ENCODE measurements around the gene UPP2.
A peak's percentile ranks its signal among the peaks of the same experiment; 100 is the strongest.

UPP2 gene

GRCh38 chr2:158095912-158096311 is 5.8 kb upstream of the UPP2 start:
- no peak for DNase-seq (ENCODE audit: low spot score in 2 of 2)
- Mint-ChIP-seq H3K9me3 (no peaks in the 10 kb centered on the region), H3K27ac (no peak overlapping the region), H3K4me1 (no peaks in the 10 kb centered on the region), H3K36me3 (no peaks in the 10 kb centered on the region), H3K4me3 (no peak overlapping the region)
- ATAC-seq = no peak

- H3K9me3 Mint-ChIP-seq = no peaks in the 10 kb centered on the region
- H3K27ac Mint-ChIP-seq = no peak overlapping the region
- no peak overlapping the region for H3K4me3 Mint-ChIP-seq
- no peaks in the 10 kb centered on the region for H3K36me3 Mint-ChIP-seq
- no peaks in the 10 kb centered on the region for H3K4me1 Mint-ChIP-seq
- ATAC-seq (no peak), DNase-seq (ENCODE audit: low spot score in 2 of 2) (no peak)
Observed at GRCh38 chr2:158097481-158097880, 4.2 kb upstream of the UPP2 start.

- Mint-ChIP-seq H3K4me1 (no peaks in the 10 kb centered on the region), H3K36me3 (no peaks in the 10 kb centered on the region), H3K9me3 (no peaks in the 10 kb centered on the region), H3K4me3 (no peak overlapping the region), H3K27ac (no peak overlapping the region)
- ATAC-seq = no peak
- no peak for DNase-seq (ENCODE audit: low spot score in 2 of 2)
Observed at GRCh38 chr2:158098178-158098577, 3.5 kb upstream of the UPP2 start.

GRCh38 chr2:158099716-158100115 is 2.0 kb upstream of the UPP2 start:
- H3K4me1 Mint-ChIP-seq = no peaks in the 10 kb centered on the region
- DNase-seq (ENCODE audit: low spot score in 2 of 2) (no peak), ATAC-seq (no peak)
- H3K4me3 Mint-ChIP-seq = no peak overlapping the region
- H3K36me3 Mint-ChIP-seq = no peaks in the 10 kb centered on the region
- no peak overlapping the region for H3K27ac Mint-ChIP-seq
- H3K9me3 Mint-ChIP-seq = no peaks in the 10 kb centered on the region

- DNase-seq (ENCODE audit: low spot score in 2 of 2) (no peak), ATAC-seq (no peak)
- Mint-ChIP-seq H3K27ac (no peak overlapping the region), H3K4me1 (no peaks in the 10 kb centered on the region), H3K9me3 (no peaks in the 10 kb centered on the region), H3K36me3 (no peaks in the 10 kb centered on the region), H3K4me3 (no peak overlapping the region)
Observed at GRCh38 chr2:158100411-158100810, 1.3 kb upstream of the UPP2 start.

- no peak for DNase-seq (ENCODE audit: low spot score in 2 of 2)
- no peak for ATAC-seq
- Mint-ChIP-seq H3K36me3 (no peaks in the 10 kb centered on the region), H3K9me3 (no peaks in the 10 kb centered on the region), H3K4me3 (no peak overlapping the region), H3K4me1 (no peaks in the 10 kb centered on the region), H3K27ac (no peak overlapping the region)
Observed at GRCh38 chr2:158102446-158102845, 770 bp downstream of the UPP2 start.

GRCh38 chr2:158103411-158104012 is 1.8 kb downstream of the UPP2 start:
- H3K9me3 Mint-ChIP-seq = no peaks in the 10 kb centered on the region
- no peaks in the 10 kb centered on the region for H3K36me3 Mint-ChIP-seq
- no peak overlapping the region for H3K4me3 Mint-ChIP-seq
- no peak overlapping the region for H3K27ac Mint-ChIP-seq
- ATAC-seq (no peak), DNase-seq (ENCODE audit: low spot score in 2 of 2) (no peak)
- H3K4me1 Mint-ChIP-seq = no peaks in the 10 kb centered on the region

GRCh38 chr2:158104903-158105302 is 3.2 kb downstream of the UPP2 start:
- Mint-ChIP-seq H3K27ac (no peak overlapping the region), H3K36me3 (no peaks in the 10 kb centered on the region), H3K4me3 (no peak overlapping the region), H3K9me3 (no peaks in the 10 kb centered on the region), H3K4me1 (no peaks in the 10 kb centered on the region)
- ATAC-seq (no peak), DNase-seq (ENCODE audit: low spot score in 2 of 2) (no peak)

- no peak overlapping the region for H3K27ac Mint-ChIP-seq
- no peak overlapping the region for H3K4me3 Mint-ChIP-seq
- DNase-seq (ENCODE audit: low spot score in 2 of 2) = no peak
- H3K36me3 Mint-ChIP-seq = no peaks in the 10 kb centered on the region
- ATAC-seq = no peak
- H3K4me1 Mint-ChIP-seq = no peaks in the 10 kb centered on the region
- no peaks in the 10 kb centered on the region for H3K9me3 Mint-ChIP-seq
Observed at GRCh38 chr2:158112992-158113391, 11.3 kb downstream of the UPP2 start.

- H3K27ac Mint-ChIP-seq = no peak overlapping the region
- H3K9me3 Mint-ChIP-seq = no peaks in the 10 kb centered on the region
- peak; percentile 19 for ATAC-seq
- no peak for DNase-seq (ENCODE audit: low spot score in 2 of 2)
- H3K4me1 Mint-ChIP-seq = no peaks in the 10 kb centered on the region
- no peaks in the 10 kb centered on the region for H3K36me3 Mint-ChIP-seq
- no peak overlapping the region for H3K4me3 Mint-ChIP-seq
Observed at GRCh38 chr2:158113741-158114295, 12.1 kb downstream of the UPP2 start.

GRCh38 chr2:158114516-158114915 is 12.8 kb downstream of the UPP2 start:
- ATAC-seq (no peak), DNase-seq (ENCODE audit: low spot score in 2 of 2) (no peak)
- no peak overlapping the region for H3K4me3 Mint-ChIP-seq

GRCh38 chr2:158115202-158115767 is 13.6 kb downstream of the UPP2 start:
- ATAC-seq = no peak
- Mint-ChIP-seq H3K4me3 (no peak overlapping the region), H3K4me1 (no peaks in the 10 kb centered on the region), H3K36me3 (no peaks in the 10 kb centered on the region), H3K9me3 (no peaks in the 10 kb centered on the region), H3K27ac (no peak overlapping the region)
- no peak for DNase-seq (ENCODE audit: low spot score in 2 of 2)

More at GRCh38 chr2:158114516-158114915, 12.8 kb downstream of the UPP2 start:
- H3K36me3 Mint-ChIP-seq = no peaks in the 10 kb centered on the region
- no peaks in the 10 kb centered on the region for H3K4me1 Mint-ChIP-seq
- H3K9me3 Mint-ChIP-seq = no peaks in the 10 kb centered on the region
- no peak overlapping the region for H3K27ac Mint-ChIP-seq

GRCh38 chr2:158116936-158117335 is 15.3 kb downstream of the UPP2 start:
- ATAC-seq = no peak
- Mint-ChIP-seq H3K4me3 (no peak overlapping the region), H3K27ac (no peak overlapping the region), H3K4me1 (no peaks in the 10 kb centered on the region), H3K9me3 (no peaks in the 10 kb centered on the region), H3K36me3 (no peaks in the 10 kb centered on the region)
- DNase-seq (ENCODE audit: low spot score in 2 of 2) = no peak

- DNase-seq (ENCODE audit: low spot score in 2 of 2) (no peak), ATAC-seq (no peak)
- Mint-ChIP-seq H3K36me3 (no peaks in the 10 kb centered on the region), H3K9me3 (no peaks in the 10 kb centered on the region), H3K27ac (no peak overlapping the region), H3K4me1 (no peaks in the 10 kb centered on the region), H3K4me3 (no peak overlapping the region)
Observed at GRCh38 chr2:158120102-158120501, 18.4 kb downstream of the UPP2 start.

- no peaks in the 10 kb centered on the region for H3K9me3 Mint-ChIP-seq
- H3K4me3 Mint-ChIP-seq = no peak overlapping the region
- H3K36me3 Mint-ChIP-seq = no peaks in the 10 kb centered on the region
- no peak for DNase-seq (ENCODE audit: low spot score in 2 of 2)
- no peak overlapping the region for H3K27ac Mint-ChIP-seq
- ATAC-seq = no peak
- no peaks in the 10 kb centered on the region for H3K4me1 Mint-ChIP-seq
Observed at GRCh38 chr2:158120664-158121641, 19.3 kb downstream of the UPP2 start.

Measured in stimulated activated effector memory CD8-positive, alpha-beta T cell treated with anti-CD3 and anti-CD28 coated beads, Interleukin-12 subunit alpha, Interleukin-12 subunit beta, amount 100 ng/mL, for 72 hours (primary cell).